HCT116 (cell line): ENCODE measurements around the gene GATAD2B. TPM values are rescaled to one million over a fixed set of nuclear protein-coding genes. Genes with fewer than 3 reads are reported as not detected.

Source experiments
- ATAC-seq: fragments of 200-7000 bp; cut with Tn5 transposase; 2 replicates; pipeline ENCODE4 v1.9.1; 2020; ENCODE audit warnings: mild to moderate bottlenecking, moderate library complexity
- BruUV-seq: library from RNA; stranded (reverse); fragments of 400-500 nt; replicated peaks from 2 replicates; lab custom pipeline; 2021; lab: Mats Ljungman, UMichigan
- CTCF ChIA-PET: fragments of 300-600 bp; sonication (Branson Sonifier 250); formaldehyde crosslinking; loops from one replicate; lab custom pipeline; 2021; ENCODE audit warnings: antibody characterized with exemption; lab: Charles Lee
- POLR2A ChIA-PET: fragments of 300-600, 350-600 bp; sonication (Branson Sonifier 250); formaldehyde crosslinking; loops from one replicate; lab custom pipeline; 2021; ENCODE audit warnings: antibody characterized with exemption; lab: Charles Lee
- RAD21 ChIA-PET, 2 experiments: fragments of 300-600 bp; sonication (Branson Sonifier 250); formaldehyde crosslinking; loops; one replicate each; lab custom pipeline; 2023; ENCODE audit warnings: low total read pairs in 2 of 2; ENCODE audit not compliant: uncharacterized antibody in 2 of 2, unreplicated experiment in 2 of 2, low non-redundant PET in 1 of 2; lab: Charles Lee
- DNase-seq: peaks from one replicate; pipeline ENCODE4 v3.0.0-alpha.2; 2010; ENCODE audit warnings: low read depth, low spot score
- H2AFZ ChIP-seq: fragments of 200-600 bp; shearing (Covaris generic), sonication (generic); 2 replicates; pipeline ENCODE4 v1.6.1; 2017; ENCODE audit warnings: low read depth, mixed run types, mixed read lengths, antibody characterized with exemption, low read length; ENCODE audit not compliant: poor library complexity, severe bottlenecking
- H3K27ac ChIP-seq: 2 replicates; pipeline ENCODE4 v1.5.1; 2012; ENCODE audit warnings: low read depth, low read length
- H3K27me3 ChIP-seq: fragments of 200-600 bp; sonication (generic); 2 replicates; pipeline ENCODE4 v1.6.1; 2016; ENCODE audit warnings: mixed run types, low read length, mixed read lengths; ENCODE audit not compliant: insufficient read depth
- H3K36me3 ChIP-seq, 2 experiments: fragments of 200-500 bp in 1 of 2; fragments of 200-600 bp in 1 of 2; sonication (Bioruptor generic) in 1 of 2; sonication (generic) in 1 of 2; 2 replicates each; pipeline versions ENCODE4 v1.5.1 to v1.6.1; 2014 to 2016; ENCODE audit warnings: low read length in 2 of 2, inconsistent platforms in 1 of 2, mixed read lengths in 1 of 2, mixed run types in 1 of 2; ENCODE audit not compliant: insufficient read depth in 2 of 2, control insufficient read depth in 1 of 2
- H3K4me1 ChIP-seq, 2 experiments: fragments of 200-600 bp in 1 of 2; sonication (generic) in 1 of 2; 2 replicates each; pipeline versions ENCODE4 v1.5.1 to v1.6.1; 2012 to 2017; ENCODE audit warnings: low read length in 2 of 2, inconsistent platforms in 1 of 2, mild to moderate bottlenecking in 1 of 2, mixed read lengths in 1 of 2, mixed run types in 1 of 2, moderate library complexity in 1 of 2; ENCODE audit not compliant: insufficient read depth in 2 of 2, control insufficient read depth in 1 of 2
- H3K4me2 ChIP-seq: fragments of 200-600 bp; sonication (generic); 2 replicates; pipeline ENCODE4 v1.6.1; 2017; ENCODE audit warnings: mixed run types, low read length, mixed read lengths
- H3K4me3 ChIP-seq, 2 experiments: fragments of 200-600 bp in 1 of 2; sonication (generic) in 1 of 2; replicated peaks in 1 of 2; 2 replicates each; pipeline ENCODE4 v1.5.1; 2011 to 2016; ENCODE audit warnings: low read length in 2 of 2, control low read depth in 1 of 2, low read depth in 1 of 2, mild to moderate bottlenecking in 1 of 2, mixed read lengths in 1 of 2, mixed run types in 1 of 2
- H3K79me2 ChIP-seq: fragments of 200-600 bp; sonication (generic); 2 replicates; pipeline ENCODE4 v1.6.1; 2017; ENCODE audit warnings: mild to moderate bottlenecking, mixed run types, low read length, moderate library complexity, mixed read lengths; ENCODE audit not compliant: insufficient read depth
- H3K9ac ChIP-seq: fragments of 200-600 bp; sonication (generic); 2 replicates; pipeline ENCODE4 v1.6.1; 2016; ENCODE audit warnings: low read length, mixed read lengths
- H3K9me2 ChIP-seq: fragments of 200-600 bp; sonication (generic), shearing (Covaris generic); 2 replicates; pipeline ENCODE4 v1.6.1; 2017; ENCODE audit warnings: mixed run types, mild to moderate bottlenecking, moderate library complexity; ENCODE audit not compliant: insufficient read depth
- H3K9me3 ChIP-seq, 2 experiments: fragments of 200-500 bp in 1 of 2; fragments of 200-600 bp in 1 of 2; sonication (Bioruptor generic) in 1 of 2; sonication (generic) in 1 of 2; 2 replicates each; pipeline ENCODE4 v1.6.1; 2014 to 2017; ENCODE audit warnings: low read length in 2 of 2, mixed read lengths in 2 of 2, inconsistent platforms in 1 of 2, low read depth in 1 of 2, mild to moderate bottlenecking in 1 of 2, mixed run types in 1 of 2, moderate library complexity in 1 of 2; ENCODE audit not compliant: control insufficient read depth in 1 of 2, insufficient read depth in 1 of 2
- H4K20me1 ChIP-seq: fragments of 200-600 bp; sonication (generic), shearing (Covaris generic); 2 replicates; pipeline ENCODE4 v1.6.1; 2017; ENCODE audit warnings: mixed run types, mild to moderate bottlenecking, moderate library complexity; ENCODE audit not compliant: insufficient read depth
- ATF3 ChIP-seq: IDR thresholded peaks from 2 replicates; pipeline ENCODE4 v1.6.1; 2012
- CBX3 ChIP-seq: IDR thresholded peaks from 2 replicates; pipeline ENCODE4 v1.6.1; 2012; ENCODE audit warnings: low read depth
- CEBPB ChIP-seq: IDR thresholded peaks from 2 replicates; pipeline ENCODE4 v1.6.1; 2012; ENCODE audit warnings: low read depth
- CTCF ChIP-seq, 3 experiments: fragments of 200-600 bp in 1 of 3; sonication (generic) in 1 of 3; IDR thresholded peaks in 2 of 3; conservative IDR thresholded peaks in 1 of 3; 2 replicates each; pipeline ENCODE4 v1.5.1; 2012 to 2017; ENCODE audit warnings: low read depth in 2 of 3, low read length in 2 of 3, antibody characterized with exemption in 1 of 3, borderline replicate concordance in 1 of 3, control low read depth in 1 of 3, mild to moderate bottlenecking in 1 of 3, mixed read lengths in 1 of 3, mixed run types in 1 of 3, moderate library complexity in 1 of 3; ENCODE audit not compliant: insufficient read depth in 1 of 3
- ELF1 ChIP-seq: IDR thresholded peaks from 2 replicates; pipeline ENCODE4 v1.6.1; 2012; ENCODE audit warnings: low read depth, borderline replicate concordance
- EZH2 ChIP-seq: fragments of 200-600 bp; sonication (generic); IDR thresholded peaks from 2 replicates; pipeline ENCODE4 v1.6.1; 2017; ENCODE audit warnings: antibody characterized with exemption, mixed run types
- EZH2phosphoT487 ChIP-seq: fragments of 200-600 bp; IDR thresholded peaks from 2 replicates; pipeline ENCODE4 v1.6.1; 2018; ENCODE audit warnings: antibody characterized with exemption, borderline replicate concordance
- FOSL1 ChIP-seq: IDR thresholded peaks from 2 replicates; pipeline ENCODE4 v1.6.1; 2012; ENCODE audit warnings: low read depth
- POLR2A ChIP-seq: IDR thresholded peaks from 2 replicates; pipeline ENCODE4 v1.7.0; 2011; ENCODE audit warnings: borderline replicate concordance; ENCODE audit not compliant: insufficient read depth, insufficient read length; ENCODE audit errors: extremely low read depth
- POLR2AphosphoS5 ChIP-seq: IDR thresholded peaks from 2 replicates; pipeline ENCODE4 v1.6.1; 2011; ENCODE audit warnings: mild to moderate bottlenecking, low read depth, low read length, moderate library complexity
- RAD21 ChIP-seq: IDR thresholded peaks from 2 replicates; pipeline ENCODE4 v1.6.1; 2012; ENCODE audit warnings: low read depth, mild to moderate bottlenecking
- SIN3A ChIP-seq: IDR thresholded peaks from 2 replicates; pipeline ENCODE4 v1.6.1; 2012; ENCODE audit warnings: low read depth
- SP1 ChIP-seq: IDR thresholded peaks from 2 replicates; pipeline ENCODE4 v1.6.1; 2012; ENCODE audit warnings: low read depth
- SRF ChIP-seq: IDR thresholded peaks from 2 replicates; pipeline ENCODE4 v1.6.1; 2012; ENCODE audit warnings: low read depth
- TCF7L2 ChIP-seq: IDR thresholded peaks from 2 replicates; pipeline ENCODE4 v1.7.0; 2011; ENCODE audit warnings: borderline replicate concordance, inconsistent platforms; ENCODE audit not compliant: insufficient read depth, insufficient read length; ENCODE audit errors: extremely low read depth
- YY1 ChIP-seq: IDR thresholded peaks from 2 replicates; pipeline ENCODE4 v1.6.1; 2011; ENCODE audit warnings: low read length, low read depth, moderate library complexity, mild to moderate bottlenecking; ENCODE audit not compliant: insufficient replicate concordance; ENCODE audit errors: extremely low read depth
- ZBTB33 ChIP-seq: IDR thresholded peaks from 2 replicates; pipeline ENCODE4 v1.6.1; 2011; ENCODE audit warnings: mild to moderate bottlenecking, low read length, moderate library complexity; ENCODE audit not compliant: insufficient replicate concordance; ENCODE audit errors: extremely low read depth
- ZFX ChIP-seq: fragments of 450-650 bp; IDR thresholded peaks from 2 replicates; pipeline ENCODE4 v1.6.1; 2017
- intact Hi-C: fragments of 100-400 bp; cut with micrococcal nuclease; formaldehyde crosslinking; loops from 2 replicates; pipeline ENCODE4 v1.10.0; 2022
- total RNA-seq: library from RNA; stranded (reverse); gene quantifications from one replicate; pipeline ENCODE4 v1.2.1, GENCODE V29; 2021; ENCODE audit not compliant: unreplicated experiment
- TF ChIP-seq, protein P1 (sequence below): IDR thresholded peaks from 2 replicates; pipeline ENCODE4 v1.6.1; 2012

The GATAD2B gene
- total RNA-seq, 1 experiment from 2014 or later: 50.2 TPM

GRCh38 chr1:153945795-153946621 lies 23.2 kb upstream of the GATAD2B start:
- Histone ChIP-seq H3K9me3 (no peaks in the 10 kb centered on the region), H3K4me3 (peak overlapping the region; percentile 83 to 91), H3K4me1 (peaks cover 6 to 18% of the 10 kb centered on the region in 2 experiments; a peak in 3 of 4 replicates), H3K4me2 (peak overlapping the region; percentile 90), H3K27me3 (no peaks in the 10 kb centered on the region), H4K20me1 (no peaks in the 10 kb centered on the region), H3K9me2 (no peaks in the 10 kb centered on the region), H3K9ac (peak overlapping the region; percentile 95), H3K79me2 (peaks cover 24% of the 10 kb centered on the region; the same call in 1 of the 2 replicates), H3K36me3 (peaks cover 14 to 15% of the 10 kb centered on the region in 2 experiments; a peak in 3 of 4 replicates), H2AFZ (no peak overlapping the region), H3K27ac (peak overlapping the region; percentile 98)
- DNase-seq (no peak), ATAC-seq (peak; percentile 71)
- ChIA-PET POLR2A (interaction anchor here (0.9 to 2.4 kb wide), 5 partner anchors 11 to 23 kb away, joined by 3 to 8 read pairs (median 3); partner anchors contain the start of genes CREB3L4 and GATAD2B), RAD21 (interaction anchor here in 1 of 2 experiments (1.2 kb wide), 1 partner anchor 23 kb away, joined by 4 read pairs; the partner anchor contains the start of gene GATAD2B), CTCF (interaction anchor here (0.7 to 1.9 kb wide), 13 partner anchors 8 to 149 kb away, joined by 3 to 14 read pairs (median 5); partner anchors contain the start of genes CREB3L4, CRTC2, JTB and RAB13)
- intact Hi-C loops: loop anchor here (1.0 to 2.0 kb wide), 2 partner anchors 41 to 149 kb away; partner anchors contain the start of gene RAB13
- no TSS peak for BruUV-seq
- TF ChIP-seq SRF (no peak), ZBTB33 (no peak), ATF3 (no peak), CEBPB (no peak), ELF1 (no peak; the same call in 1 of the 2 replicates), CBX3 (no peak), TCF7L2 (peak; percentile 16), CTCF (IDR thresholded peaks at IDR 0.05 in 2 of 3, conservative IDR thresholded peaks at IDR 0.05 in 1 of 3; ENCODE audit: borderline replicate concordance in 1 of 3, insufficient read depth in 1 of 3, low read depth in 2 of 3, low read length in 2 of 3) (no peak), RAD21 (no peak), POLR2A (peak; percentile 62), ZFX (peak; percentile 65; the same call in 1 of the 2 replicates), EZH2 (no peak), POLR2AphosphoS5 (peak; percentile 20; the same call in 1 of the 2 replicates), SIN3A (peak; percentile 83; the same call in 1 of the 2 replicates), SP1 (no peak), EZH2phosphoT487 (no peak), YY1 (no peak), FOSL1 (no peak)
- TF ChIP-seq, protein P1, sequence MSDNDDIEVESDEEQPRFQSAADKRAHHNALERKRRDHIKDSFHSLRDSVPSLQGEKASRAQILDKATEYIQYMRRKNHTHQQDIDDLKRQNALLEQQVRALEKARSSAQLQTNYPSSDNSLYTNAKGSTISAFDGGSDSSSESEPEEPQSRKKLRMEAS: peak; percentile 75
